Hippocampal formation (tissue), 2 donors: Measurements from ENCODE around the gene PTPN22.
A peak's percentile ranks its signal among the peaks of the same experiment; 100 is the strongest.

Experiments
- DNase-seq, 2 donors: peaks; one replicate each; lab custom pipeline; 2025; lab: John Stamatoyannopoulos, UW

PTPN22 gene

DNA sequence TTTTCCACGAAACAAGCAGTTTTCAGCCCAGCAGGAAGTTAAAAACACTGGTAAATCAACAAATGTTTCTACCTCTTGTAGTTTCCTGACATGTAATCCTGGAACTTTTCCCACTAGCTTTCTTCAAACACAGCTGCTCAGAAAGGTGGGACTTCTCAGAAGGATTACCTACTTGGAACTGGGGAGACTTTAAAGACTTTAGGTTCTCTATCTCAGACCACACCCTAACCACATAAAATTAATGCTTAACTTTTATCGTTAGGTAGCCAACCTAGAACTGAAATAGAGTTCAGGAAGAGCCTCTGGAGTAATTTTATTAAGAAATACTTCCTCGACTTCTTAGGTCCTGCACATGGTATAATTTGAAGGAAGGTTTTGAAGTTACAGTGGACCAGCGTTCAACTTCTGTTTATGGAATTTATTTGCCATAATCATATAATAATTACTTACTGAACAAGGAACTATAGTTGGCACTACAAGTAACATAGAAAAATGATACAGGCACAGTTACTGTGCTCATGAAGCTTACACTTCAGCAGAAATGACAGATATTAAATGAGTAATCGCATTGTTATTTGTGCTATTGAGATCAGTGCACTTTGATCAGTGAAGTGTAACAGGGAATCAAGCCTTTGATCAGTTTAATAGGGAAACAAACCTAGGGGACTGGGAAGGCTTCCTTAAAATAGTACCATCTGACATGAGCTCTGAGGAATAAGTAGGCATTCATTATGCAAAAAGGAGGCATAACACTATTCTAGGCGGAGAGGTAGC is 16.1 kb upstream of the PTPN22 start, which contains the start of gene BCL2L15:
Gene BCL2L15, minus strand, starts transcription at position 180 of the 774 bp plus-strand sequence. CDS start 206 bp downstream, outside the sequence.
- DNase-seq = no peak

GRCh38 chr1:113886417-113887401 is 15.2 kb upstream of the PTPN22 start:
- DNase-seq = no peak

GRCh38 chr1:113881661-113882060 is 10.1 kb upstream of the PTPN22 start:
- no peak for DNase-seq

DNA sequence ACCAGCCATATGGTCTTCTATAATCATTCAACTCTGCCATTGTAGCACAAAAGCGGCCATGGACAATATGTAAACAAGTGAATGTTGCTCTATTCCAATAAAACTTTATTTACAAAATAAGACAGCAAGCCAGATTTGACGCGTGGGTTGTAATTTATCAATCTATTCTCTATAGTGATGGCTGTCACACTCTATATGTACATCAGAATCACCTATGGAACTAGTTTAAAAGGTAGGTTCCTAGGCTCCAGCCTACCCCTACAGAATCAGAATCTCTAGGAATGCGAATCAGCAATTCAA is 8.2 kb upstream of the PTPN22 start:
- DNase-seq = no peak

DNA sequence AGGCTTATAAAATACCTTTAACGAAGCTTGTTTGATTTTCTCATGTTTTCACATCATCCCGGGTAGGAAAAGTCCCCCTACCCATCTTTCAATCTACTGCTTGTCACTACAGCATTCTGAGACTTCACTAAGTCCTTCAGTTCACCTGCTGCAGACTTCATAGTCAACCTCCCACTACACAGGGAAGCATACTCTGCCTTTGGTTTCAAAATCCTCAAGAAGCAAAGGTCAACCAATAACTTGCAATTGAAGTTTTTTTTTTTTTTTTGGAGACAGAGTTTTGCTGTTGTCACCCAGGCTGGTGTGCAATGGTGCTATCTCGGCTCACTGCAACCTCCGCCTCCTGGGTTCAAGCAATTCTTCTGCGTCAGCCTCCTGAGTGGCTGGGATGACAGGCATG is 4.7 kb upstream of the PTPN22 start:
- DNase-seq = no peak

DNA sequence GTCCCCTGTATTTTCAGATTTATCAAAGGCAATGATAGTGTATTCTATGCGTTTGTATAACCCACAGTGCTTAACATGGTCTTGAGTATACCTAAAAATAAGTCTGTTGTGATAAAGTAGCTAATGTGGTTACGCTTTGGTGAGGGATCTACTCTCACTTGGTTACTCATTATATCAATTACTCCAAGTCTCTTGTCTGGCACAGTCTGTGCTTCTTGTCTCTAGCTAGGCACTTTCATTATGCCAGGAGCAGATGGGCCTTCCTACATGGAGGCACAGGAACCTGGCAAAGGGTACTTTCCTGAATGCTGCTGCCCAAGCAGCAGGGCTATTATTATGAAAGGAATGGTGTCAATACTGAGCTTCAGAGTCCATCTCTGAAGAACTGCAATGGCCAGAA is 4.2 kb upstream of the PTPN22 start:
- DNase-seq = peak in 1 of 2 donors; percentile 25

DNA sequence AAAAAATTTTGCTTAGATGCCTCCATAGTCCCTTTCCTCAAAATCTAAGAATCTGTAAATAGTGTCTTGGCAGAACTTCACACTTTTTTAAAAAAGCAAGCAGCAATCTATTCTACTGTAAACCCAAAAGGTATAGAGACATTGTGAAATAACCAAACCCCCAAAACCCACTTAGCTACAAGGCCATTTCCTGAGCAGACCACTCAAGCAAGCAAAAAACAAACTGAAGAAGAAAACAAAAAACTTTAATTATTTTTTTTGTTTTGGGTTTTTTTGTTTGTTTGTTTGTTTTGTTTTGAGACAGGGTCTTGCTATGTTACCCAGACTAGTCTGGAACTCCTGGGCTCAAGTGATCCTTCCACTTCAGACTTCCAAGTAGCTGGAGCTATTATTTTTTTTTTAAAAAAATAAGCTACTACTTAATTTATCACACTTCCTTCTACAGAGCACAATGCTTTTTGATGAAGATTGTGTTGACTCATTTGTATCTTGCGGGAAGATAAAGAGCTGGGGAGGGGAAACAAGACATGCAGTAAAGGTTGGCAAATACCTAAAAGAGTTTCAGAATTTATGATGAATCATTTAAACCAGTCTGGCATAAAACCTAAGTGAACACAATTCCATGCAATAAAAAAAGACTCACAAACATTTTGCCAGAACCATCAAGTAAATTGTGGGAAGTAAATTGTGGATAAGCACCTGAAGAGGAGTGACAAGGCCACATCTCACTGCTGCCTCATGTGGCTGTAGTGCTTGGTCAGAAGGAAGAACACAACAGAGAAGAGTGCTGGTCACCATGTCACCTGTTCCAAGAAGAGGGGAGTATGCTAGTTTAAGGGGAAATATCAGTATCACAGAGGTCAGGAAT is 2.7 kb upstream of the PTPN22 start:
- no peak for DNase-seq

GRCh38 chr1:113872219-113872935 is 865 bp upstream of the PTPN22 start:
- DNase-seq = no peak

DNA sequence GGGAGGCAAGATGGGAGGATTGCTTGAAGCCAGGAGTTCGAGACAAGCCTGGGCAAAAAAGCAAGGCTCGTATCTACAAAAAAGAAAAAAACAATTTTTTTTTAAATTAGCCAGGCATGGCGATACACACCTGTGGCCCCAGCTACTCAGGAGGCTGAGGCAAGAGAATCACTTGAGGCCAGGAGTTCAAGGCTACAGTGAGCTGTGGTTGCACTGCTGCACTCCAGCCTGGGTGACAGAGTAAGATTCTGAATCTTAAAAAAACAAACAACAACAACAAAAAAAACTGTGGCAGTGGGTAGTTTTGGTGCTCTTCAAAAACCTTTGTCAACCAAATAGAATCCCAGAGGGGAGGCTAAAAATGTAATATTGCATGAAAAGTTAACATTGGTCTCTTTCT is 734 bp downstream of the PTPN22 start:
- DNase-seq = no peak

- DNase-seq = no peak
These were observed 3.0 kb downstream of the PTPN22 start for GRCh38 chr1:113868387-113869083.

- DNase-seq = no peak
These were observed 9.9 kb downstream of the PTPN22 start for GRCh38 chr1:113861641-113862040.

GRCh38 chr1:113860891-113861290 is 10.6 kb downstream of the PTPN22 start:
- DNase-seq = no peak

GRCh38 chr1:113859478-113860175 is 11.9 kb downstream of the PTPN22 start:
- no peak for DNase-seq

GRCh38 chr1:113858982-113859381 is 12.5 kb downstream of the PTPN22 start:
- DNase-seq = no peak

DNA sequence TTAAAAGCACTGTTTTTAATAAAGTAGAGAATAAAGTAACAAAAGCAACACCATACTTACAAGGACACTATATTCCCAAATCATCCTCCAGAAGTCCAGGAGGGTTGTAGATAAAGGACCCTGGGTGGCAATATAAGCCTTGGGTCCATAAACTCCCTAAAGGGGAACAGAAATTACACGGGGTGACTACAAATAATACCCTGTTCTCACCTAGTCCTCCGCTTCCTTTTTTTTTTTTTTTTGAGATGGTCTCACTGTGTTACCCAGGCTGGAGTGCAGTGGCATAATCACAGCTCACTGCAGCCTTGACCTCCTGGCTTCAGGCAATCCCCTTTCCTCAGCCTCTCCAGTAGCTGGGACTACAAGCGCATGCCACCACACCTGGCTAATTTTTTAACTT is 13.1 kb downstream of the PTPN22 start:
- DNase-seq = no peak

- DNase-seq = no peak
These were observed 13.7 kb downstream of the PTPN22 start for GRCh38 chr1:113857776-113858175.

DNA sequence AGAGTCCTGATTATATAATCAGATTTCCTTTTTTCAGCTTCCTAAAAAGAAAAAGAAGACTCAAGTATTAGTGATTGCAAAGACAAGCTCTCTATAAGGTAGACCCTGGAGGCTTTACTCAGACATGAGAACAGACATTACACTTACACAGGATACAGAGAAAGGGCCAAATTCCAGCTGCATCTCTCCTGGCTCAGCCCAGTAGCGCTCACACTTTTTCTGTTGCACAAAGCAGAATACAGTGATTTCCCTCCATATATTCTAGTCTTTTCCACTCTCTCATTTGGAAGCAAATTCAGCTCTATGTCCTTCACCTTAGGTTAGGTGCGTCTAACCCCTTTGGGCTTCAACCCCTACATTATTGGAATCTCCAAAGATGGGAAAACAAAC is 15.1 kb downstream of the PTPN22 start:
- DNase-seq = no peak

GRCh38 chr1:113855630-113856400 is 15.7 kb downstream of the PTPN22 start:
- DNase-seq = no peak

GRCh38 chr1:113854234-113854633 is 17.3 kb downstream of the PTPN22 start:
- DNase-seq = no peak
